Neural progenitor cell (in vitro differentiated cells): Measurements from ENCODE around the gene SDK1. TPM values are rescaled to one million over a fixed set of nuclear protein-coding genes. Genes with fewer than 3 reads are reported as not detected.
A peak's percentile ranks its signal among the peaks of the same experiment; 100 is the strongest.

ENCODE experiments used
- DNase-seq: peaks from one replicate; pipeline ENCODE4 v3.0.0-alpha.2; 2016; ENCODE audit warnings: low spot score
- H2AFZ ChIP-seq: fragments of 200-600 bp; sonication (generic); replicated peaks from 2 replicates; pipeline ENCODE4 v1.6.1; 2016; ENCODE audit warnings: antibody characterized with exemption
- H3F3A ChIP-seq: fragments of 200-600 bp; sonication (generic); 2 replicates; pipeline ENCODE4 v1.6.1; 2016; ENCODE audit warnings: antibody characterized with exemption, low read depth
- H3K27ac ChIP-seq: fragments of 200-600 bp; sonication (generic); 2 replicates; pipeline ENCODE4 v1.5.1; 2016; ENCODE audit warnings: mild to moderate bottlenecking
- H3K27me3 ChIP-seq: fragments of 200-600 bp; sonication (generic); 2 replicates; pipeline ENCODE4 v1.6.1; 2016; ENCODE audit warnings: mild to moderate bottlenecking, moderate library complexity
- H3K36me3 ChIP-seq: fragments of 200-600 bp; sonication (generic); 2 replicates; pipeline ENCODE4 v1.5.1; 2016
- H3K4me1 ChIP-seq: fragments of 200-600 bp; sonication (generic); 2 replicates; pipeline ENCODE4 v1.6.1; 2016; ENCODE audit warnings: mixed run types
- H3K4me2 ChIP-seq: fragments of 200-600 bp; sonication (generic); 2 replicates; pipeline ENCODE4 v1.6.1; 2016
- H3K4me3 ChIP-seq: fragments of 200-600 bp; sonication (generic); 2 replicates; pipeline ENCODE4 v1.5.1; 2016
- H3K79me2 ChIP-seq: fragments of 200-600 bp; sonication (generic); 2 replicates; pipeline ENCODE4 v1.6.1; 2016; ENCODE audit warnings: low read depth
- H3K9ac ChIP-seq: fragments of 200-600 bp; sonication (generic); 2 replicates; pipeline ENCODE4 v1.6.1; 2016
- H3K9me3 ChIP-seq: fragments of 200-600 bp; sonication (generic); 2 replicates; pipeline ENCODE4 v1.5.1; 2016; ENCODE audit warnings: low read depth
- H4K20me1 ChIP-seq: fragments of 200-600 bp; sonication (generic); 2 replicates; pipeline ENCODE4 v1.6.1; 2016; ENCODE audit warnings: low read depth
- H3K27ac Mint-ChIP-seq: 3 replicates; pipeline ENCODE4 v1.8.0; 2021; ENCODE audit warnings: mixed read lengths
- H3K27me3 Mint-ChIP-seq: 2 replicates; pipeline ENCODE4 v1.8.0; 2022; ENCODE audit warnings: low read depth, mild to moderate bottlenecking, inconsistent platforms, moderate library complexity, mixed read lengths; ENCODE audit not compliant: insufficient read depth
- H3K36me3 Mint-ChIP-seq: 3 replicates; pipeline ENCODE4 v1.8.0; 2021; ENCODE audit warnings: mixed read lengths
- H3K4me1 Mint-ChIP-seq: 3 replicates; pipeline ENCODE4 v1.8.0; 2021; ENCODE audit warnings: mixed read lengths
- H3K4me3 Mint-ChIP-seq: 3 replicates; pipeline ENCODE4 v1.8.0; 2021; ENCODE audit warnings: mild to moderate bottlenecking, moderate library complexity, mixed read lengths
- H3K9me3 Mint-ChIP-seq: 3 replicates; pipeline ENCODE4 v1.8.0; 2020; ENCODE audit warnings: mixed read lengths
- CTCF ChIP-seq: fragments of 200-600 bp; sonication (generic); IDR thresholded peaks from 2 replicates; pipeline ENCODE4 v1.5.1; 2017; ENCODE audit warnings: antibody characterized with exemption, mild to moderate bottlenecking
- EZH2 ChIP-seq: fragments of 200-600 bp; sonication (generic); IDR thresholded peaks from 2 replicates; pipeline ENCODE4 v1.6.1; 2017; ENCODE audit warnings: antibody characterized with exemption, mild to moderate bottlenecking, moderate library complexity
- EZH2phosphoT487 ChIP-seq: fragments of 200-600 bp; sonication (generic); IDR thresholded peaks from 2 replicates; pipeline ENCODE4 v1.6.1; 2017; ENCODE audit warnings: antibody characterized with exemption
- total RNA-seq: library from RNA; depleted of rRNA; stranded (reverse); fragments of >200 nt; gene quantifications from 2 replicates; pipeline ENCODE4 v1.2.3, GENCODE V29; 2015; ENCODE audit warnings: low replicate concordance

The SDK1 gene
- total RNA-seq, 1 donor from 2014 or later, result 4.9 TPM

GRCh38 chr7:3301449-3301731, 338 bp downstream of the SDK1 start:
- no peak overlapping the region for H3K27ac ChIP-seq
- no peak overlapping the region for H3K4me3 Mint-ChIP-seq
- H3K27ac Mint-ChIP-seq, result no peak overlapping the region
- H3K4me2 ChIP-seq, result no peak overlapping the region
- peaks cover 18% of the 10 kb centered on the region for H4K20me1 ChIP-seq
- no peak overlapping the region for H3K9ac ChIP-seq
- H3K4me3 ChIP-seq, result peak overlapping the region; percentile 46
- no peaks in the 10 kb centered on the region for H3K9me3 Mint-ChIP-seq
- H3K36me3 Mint-ChIP-seq, result no peaks in the 10 kb centered on the region
- no peaks in the 10 kb centered on the region for H3K9me3 ChIP-seq
- no peaks in the 10 kb centered on the region for H3K36me3 ChIP-seq
- no peaks in the 10 kb centered on the region for H3K79me2 ChIP-seq
- peaks cover 4% of the 10 kb centered on the region for H3F3A ChIP-seq
- no peak for TF ChIP-seq CTCF
- no peak for TF ChIP-seq EZH2
- no peak for TF ChIP-seq EZH2phosphoT487
- H3K4me1 Mint-ChIP-seq, result peaks cover 30% of the 10 kb centered on the region
- H3K27me3 Mint-ChIP-seq, result peaks cover 9% of the 10 kb centered on the region
- H2AFZ ChIP-seq, result no peak overlapping the region
- peaks cover 37% of the 10 kb centered on the region for H3K27me3 ChIP-seq
- peak; percentile 56 for DNase-seq
- H3K4me1 ChIP-seq, result peaks cover 4% of the 10 kb centered on the region

GRCh38 chr7:3301831-3302618, 973 bp downstream of the SDK1 start:
- Histone ChIP-seq H3K4me1 (peaks cover 4% of the 10 kb centered on the region), H3K4me3 (peak overlapping the region; percentile 82), H3K79me2 (no peaks in the 10 kb centered on the region), H3F3A (peaks cover 4% of the 10 kb centered on the region), H3K36me3 (no peaks in the 10 kb centered on the region), H4K20me1 (peaks cover 18% of the 10 kb centered on the region), H2AFZ (peak overlapping the region; percentile 79), H3K27ac (no peak overlapping the region), H3K4me2 (peak overlapping the region; percentile 92), H3K9me3 (no peaks in the 10 kb centered on the region), H3K27me3 (peaks cover 37% of the 10 kb centered on the region), H3K9ac (no peak overlapping the region)
- peak; percentile 36 for DNase-seq
- peaks cover 30% of the 10 kb centered on the region for H3K4me1 Mint-ChIP-seq
- H3K9me3 Mint-ChIP-seq, result no peaks in the 10 kb centered on the region
- no peaks in the 10 kb centered on the region for H3K36me3 Mint-ChIP-seq
- H3K27me3 Mint-ChIP-seq, result peaks cover 9% of the 10 kb centered on the region
- H3K27ac Mint-ChIP-seq, result peak overlapping the region; percentile 79
- peak; percentile 65 for TF ChIP-seq EZH2
- peak; percentile 61 for TF ChIP-seq EZH2phosphoT487
- TF ChIP-seq CTCF, result peak; percentile 15
- H3K4me3 Mint-ChIP-seq, result peak overlapping the region; percentile 95

GRCh38 chr7:3302681-3303320, 1.7 kb downstream of the SDK1 start:
- H3K9ac ChIP-seq, result no peak overlapping the region
- peak overlapping the region; percentile 79 for H3K27ac Mint-ChIP-seq

More at GRCh38 chr7:3302681-3303320, 1.7 kb downstream of the SDK1 start:
- TF ChIP-seq CTCF, result no peak
- no peak for TF ChIP-seq EZH2phosphoT487
- TF ChIP-seq EZH2, result no peak
- H3K36me3 Mint-ChIP-seq, result no peaks in the 10 kb centered on the region
- H4K20me1 ChIP-seq, result peaks cover 18% of the 10 kb centered on the region
- peak overlapping the region; percentile 92 for H3K4me2 ChIP-seq
- peaks cover 9% of the 10 kb centered on the region for H3K27me3 Mint-ChIP-seq
- H3K9me3 ChIP-seq, result no peaks in the 10 kb centered on the region
- no peak overlapping the region for H3K27ac ChIP-seq
- peaks cover 4% of the 10 kb centered on the region for H3K4me1 ChIP-seq
- no peaks in the 10 kb centered on the region for H3K36me3 ChIP-seq
- no peak for DNase-seq
- H3K9me3 Mint-ChIP-seq, result no peaks in the 10 kb centered on the region
- H3K4me3 Mint-ChIP-seq, result peak overlapping the region; percentile 95
- peaks cover 30% of the 10 kb centered on the region for H3K4me1 Mint-ChIP-seq
- H3K79me2 ChIP-seq, result no peaks in the 10 kb centered on the region
- H3K4me3 ChIP-seq, result peak overlapping the region; percentile 82
- peaks cover 4% of the 10 kb centered on the region for H3F3A ChIP-seq
- no peak overlapping the region for H2AFZ ChIP-seq
- peaks cover 37% of the 10 kb centered on the region for H3K27me3 ChIP-seq
